ENCODE data around the gene LRFN4. TPM values are rescaled to one million over a fixed set of nuclear protein-coding genes. Genes with fewer than 3 reads are reported as not detected.

Gene LRFN4
- total RNA-seq, 1 experiment from 2014 or later, result 70.3 TPM

GRCh38 chr11:66854231-66854661 lies 2.6 kb upstream of the LRFN4 start (continued):
- TF ChIP-seq, protein P1, sequence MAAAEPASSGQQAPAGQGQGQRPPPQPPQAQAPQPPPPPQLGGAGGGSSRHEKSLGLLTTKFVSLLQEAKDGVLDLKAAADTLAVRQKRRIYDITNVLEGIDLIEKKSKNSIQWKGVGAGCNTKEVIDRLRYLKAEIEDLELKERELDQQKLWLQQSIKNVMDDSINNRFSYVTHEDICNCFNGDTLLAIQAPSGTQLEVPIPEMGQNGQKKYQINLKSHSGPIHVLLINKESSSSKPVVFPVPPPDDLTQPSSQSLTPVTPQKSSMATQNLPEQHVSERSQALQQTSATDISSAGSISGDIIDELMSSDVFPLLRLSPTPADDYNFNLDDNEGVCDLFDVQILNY (CRISPR knock-in tag; IDR thresholded peaks at IDR 0.05), result no peak
- TF ChIP-seq TEAD4 (CRISPR knock-in tag; IDR thresholded peaks at IDR 0.05) (no peak), JUN (CRISPR knock-in tag; IDR thresholded peaks at IDR 0.05) (no peak), SP1 (CRISPR knock-in tag; conservative IDR thresholded peaks at IDR 0.05) (no peak), OVOL2 (CRISPR knock-in tag; IDR thresholded peaks at IDR 0.05; ENCODE audit: borderline replicate concordance) (no peak), EMX1 (CRISPR knock-in tag; IDR thresholded peaks at IDR 0.05) (no peak), NR2C2 (CRISPR knock-in tag; IDR thresholded peaks at IDR 0.05) (no peak)
- TF ChIP-seq, protein P2, sequence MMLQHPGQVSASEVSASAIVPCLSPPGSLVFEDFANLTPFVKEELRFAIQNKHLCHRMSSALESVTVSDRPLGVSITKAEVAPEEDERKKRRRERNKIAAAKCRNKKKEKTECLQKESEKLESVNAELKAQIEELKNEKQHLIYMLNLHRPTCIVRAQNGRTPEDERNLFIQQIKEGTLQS (CRISPR knock-in tag; conservative IDR thresholded peaks at IDR 0.05), result no peak

DNA sequence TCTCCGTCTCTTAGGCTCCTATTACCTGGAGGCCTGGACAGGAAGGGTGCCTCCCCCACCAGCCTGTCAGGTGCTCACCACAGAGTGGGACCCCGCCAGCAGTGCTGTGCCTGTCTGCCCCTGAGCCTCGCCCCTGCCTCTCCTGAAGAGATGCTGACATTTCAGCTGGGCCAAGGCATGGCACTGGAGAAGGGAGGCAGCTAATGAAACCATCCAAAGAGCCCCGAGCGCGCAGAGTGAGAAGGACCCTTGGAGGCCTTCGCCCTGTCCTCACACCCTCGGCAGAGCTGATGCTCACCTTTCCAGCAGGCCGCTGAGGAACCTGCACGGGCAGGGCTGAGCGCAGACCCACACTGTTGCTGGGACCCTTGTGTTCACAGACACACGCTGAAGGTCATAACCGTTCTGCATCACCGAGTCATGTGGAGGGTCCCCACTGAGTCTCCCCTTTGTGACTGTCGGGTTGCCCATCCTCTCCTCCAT lies 2.1 kb upstream of the LRFN4 start:
- peak overlapping the region; percentile 81 for H3K4me3 Mint-ChIP-seq
- H3K27ac Mint-ChIP-seq, result peak overlapping the region; percentile 99; the same call in 1 of the 2 replicates
- DNase-seq (ENCODE audit: low spot score), result no peak
- no peak for ATAC-seq
- H3K36me3 Mint-ChIP-seq, result no peaks in the 10 kb centered on the region
- TF ChIP-seq, protein P3, sequence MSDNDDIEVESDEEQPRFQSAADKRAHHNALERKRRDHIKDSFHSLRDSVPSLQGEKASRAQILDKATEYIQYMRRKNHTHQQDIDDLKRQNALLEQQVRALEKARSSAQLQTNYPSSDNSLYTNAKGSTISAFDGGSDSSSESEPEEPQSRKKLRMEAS (CRISPR knock-in tag; IDR thresholded peaks at IDR 0.05), result no peak
- TF ChIP-seq SMAD3 (CRISPR knock-in tag; IDR thresholded peaks at IDR 0.05; ENCODE audit: borderline replicate concordance) (no peak), ATF1 (CRISPR knock-in tag; IDR thresholded peaks at IDR 0.05) (no peak)
- TF ChIP-seq, protein P4, sequence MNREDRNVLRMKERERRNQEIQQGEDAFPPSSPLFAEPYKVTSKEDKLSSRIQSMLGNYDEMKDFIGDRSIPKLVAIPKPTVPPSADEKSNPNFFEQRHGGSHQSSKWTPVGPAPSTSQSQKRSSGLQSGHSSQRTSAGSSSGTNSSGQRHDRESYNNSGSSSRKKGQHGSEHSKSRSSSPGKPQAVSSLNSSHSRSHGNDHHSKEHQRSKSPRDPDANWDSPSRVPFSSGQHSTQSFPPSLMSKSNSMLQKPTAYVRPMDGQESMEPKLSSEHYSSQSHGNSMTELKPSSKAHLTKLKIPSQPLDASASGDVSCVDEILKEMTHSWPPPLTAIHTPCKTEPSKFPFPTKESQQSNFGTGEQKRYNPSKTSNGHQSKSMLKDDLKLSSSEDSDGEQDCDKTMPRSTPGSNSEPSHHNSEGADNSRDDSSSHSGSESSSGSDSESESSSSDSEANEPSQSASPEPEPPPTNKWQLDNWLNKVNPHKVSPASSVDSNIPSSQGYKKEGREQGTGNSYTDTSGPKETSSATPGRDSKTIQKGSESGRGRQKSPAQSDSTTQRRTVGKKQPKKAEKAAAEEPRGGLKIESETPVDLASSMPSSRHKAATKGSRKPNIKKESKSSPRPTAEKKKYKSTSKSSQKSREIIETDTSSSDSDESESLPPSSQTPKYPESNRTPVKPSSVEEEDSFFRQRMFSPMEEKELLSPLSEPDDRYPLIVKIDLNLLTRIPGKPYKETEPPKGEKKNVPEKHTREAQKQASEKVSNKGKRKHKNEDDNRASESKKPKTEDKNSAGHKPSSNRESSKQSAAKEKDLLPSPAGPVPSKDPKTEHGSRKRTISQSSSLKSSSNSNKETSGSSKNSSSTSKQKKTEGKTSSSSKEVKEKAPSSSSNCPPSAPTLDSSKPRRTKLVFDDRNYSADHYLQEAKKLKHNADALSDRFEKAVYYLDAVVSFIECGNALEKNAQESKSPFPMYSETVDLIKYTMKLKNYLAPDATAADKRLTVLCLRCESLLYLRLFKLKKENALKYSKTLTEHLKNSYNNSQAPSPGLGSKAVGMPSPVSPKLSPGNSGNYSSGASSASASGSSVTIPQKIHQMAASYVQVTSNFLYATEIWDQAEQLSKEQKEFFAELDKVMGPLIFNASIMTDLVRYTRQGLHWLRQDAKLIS (CRISPR knock-in tag; IDR thresholded peaks at IDR 0.05; ENCODE audit: borderline replicate concordance), result no peak
- peaks cover 17% of the 10 kb centered on the region for H3K4me1 Mint-ChIP-seq
- POLR2A ChIA-PET, result interaction anchor here (1.7 kb wide), 1 partner anchor 177 kb away, joined by 6 read pairs; the partner anchor contains the start of gene RBM4B
- H3K9me3 Mint-ChIP-seq, result no peaks in the 10 kb centered on the region
- CTCF ChIA-PET, result interaction anchor here (1.1 to 3.1 kb wide), 3 partner anchors 9 to 101 kb away, joined by 3 to 25 read pairs (median 4); no protein-coding TSS in a partner anchor
- H3K27me3 Mint-ChIP-seq (ENCODE audit: low read depth), result no peaks in the 10 kb centered on the region

DNA sequence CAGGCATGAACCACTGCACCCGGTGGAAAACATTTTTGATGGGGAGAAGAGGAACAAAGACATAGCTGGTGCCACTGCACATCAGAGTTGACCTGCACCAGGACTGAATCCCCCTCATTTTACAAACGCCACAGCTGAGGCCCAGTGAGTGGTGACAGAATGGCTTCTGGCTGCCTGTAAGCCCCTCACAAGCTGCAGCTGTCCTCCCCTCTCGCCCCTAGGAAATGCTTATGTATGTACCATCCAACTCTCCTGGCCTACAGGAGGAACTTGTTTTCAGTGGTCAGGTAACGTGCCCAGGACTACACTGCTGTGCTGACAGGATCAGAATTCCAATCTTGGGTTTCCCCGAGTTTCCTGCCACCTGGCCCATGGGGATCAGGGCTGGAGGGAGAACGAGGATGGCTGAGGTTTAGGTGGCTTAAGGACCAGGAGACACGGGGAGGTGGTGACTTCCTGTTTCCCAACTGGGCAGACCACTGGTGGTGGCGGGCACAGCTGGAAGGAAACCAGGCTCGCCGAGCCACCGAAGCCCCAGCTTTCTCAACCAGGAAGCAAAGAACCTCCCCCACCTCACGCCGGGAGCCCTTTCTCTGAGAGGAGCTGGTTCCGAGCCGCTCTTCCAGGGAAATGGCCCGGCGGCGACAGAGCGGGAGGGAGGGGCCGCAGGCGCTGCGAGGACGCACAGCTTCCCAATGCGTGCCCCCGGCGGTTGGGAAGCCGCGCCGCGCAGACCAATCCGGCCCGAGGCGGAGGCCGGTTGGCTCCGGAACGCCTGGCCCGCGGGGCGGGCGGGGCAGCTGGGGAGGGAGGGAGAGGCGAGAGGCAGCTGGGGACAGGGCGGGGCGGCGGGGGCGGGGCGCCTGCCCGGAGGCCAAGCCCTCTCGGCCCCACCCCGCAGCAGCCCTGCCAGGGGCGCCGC lies 1.0 kb upstream of the LRFN4 start:
- POLR2A ChIA-PET, result interaction anchor here (0.5 to 2.6 kb wide), 15 partner anchors 9 to 809 kb away, joined by 3 to 17 read pairs (median 4); partner anchors contain the start of genes PC, RBM14, RBM4 and RBM4B
- TF ChIP-seq, protein P5, sequence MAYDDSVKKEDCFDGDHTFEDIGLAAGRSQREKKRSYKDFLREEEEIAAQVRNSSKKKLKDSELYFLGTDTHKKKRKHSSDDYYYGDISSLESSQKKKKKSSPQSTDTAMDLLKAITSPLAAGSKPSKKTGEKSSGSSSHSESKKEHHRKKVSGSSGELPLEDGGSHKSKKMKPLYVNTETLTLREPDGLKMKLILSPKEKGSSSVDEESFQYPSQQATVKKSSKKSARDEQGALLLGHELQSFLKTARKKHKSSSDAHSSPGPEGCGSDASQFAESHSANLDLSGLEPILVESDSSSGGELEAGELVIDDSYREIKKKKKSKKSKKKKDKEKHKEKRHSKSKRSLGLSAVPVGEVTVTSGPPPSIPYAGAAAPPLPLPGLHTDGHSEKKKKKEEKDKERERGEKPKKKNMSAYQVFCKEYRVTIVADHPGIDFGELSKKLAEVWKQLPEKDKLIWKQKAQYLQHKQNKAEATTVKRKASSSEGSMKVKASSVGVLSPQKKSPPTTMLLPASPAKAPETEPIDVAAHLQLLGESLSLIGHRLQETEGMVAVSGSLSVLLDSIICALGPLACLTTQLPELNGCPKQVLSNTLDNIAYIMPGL (CRISPR knock-in tag; IDR thresholded peaks at IDR 0.05), result 0 out of 2 replicates have a peak, but pooled peaks have one; percentile 62
- TF ChIP-seq FOXK1 (CRISPR knock-in tag; IDR thresholded peaks at IDR 0.05) (peak; percentile 41; the same call in 1 of the 2 replicates), CBFB (CRISPR knock-in tag; IDR thresholded peaks at IDR 0.05; ENCODE audit: low read depth) (no peak; the same call in 1 of the 2 replicates), ZNF138 (CRISPR knock-in tag; conservative IDR thresholded peaks at IDR 0.05) (no peak), MYBL2 (CRISPR knock-in tag; IDR thresholded peaks at IDR 0.05) (0 out of 2 replicates have a peak, but pooled peaks have one; percentile 29), ZNF219 (CRISPR knock-in tag; IDR thresholded peaks at IDR 0.05; ENCODE audit: borderline replicate concordance) (0 out of 2 replicates have a peak, but pooled peaks have one; percentile 30), ZNF423 (CRISPR knock-in tag; IDR thresholded peaks at IDR 0.05) (peak; percentile 24; the same call in 1 of the 2 replicates)
- TF ChIP-seq, protein P3 (CRISPR knock-in tag; IDR thresholded peaks at IDR 0.05), result peak; percentile 69; the same call in 1 of the 2 replicates
- TF ChIP-seq, protein P6, sequence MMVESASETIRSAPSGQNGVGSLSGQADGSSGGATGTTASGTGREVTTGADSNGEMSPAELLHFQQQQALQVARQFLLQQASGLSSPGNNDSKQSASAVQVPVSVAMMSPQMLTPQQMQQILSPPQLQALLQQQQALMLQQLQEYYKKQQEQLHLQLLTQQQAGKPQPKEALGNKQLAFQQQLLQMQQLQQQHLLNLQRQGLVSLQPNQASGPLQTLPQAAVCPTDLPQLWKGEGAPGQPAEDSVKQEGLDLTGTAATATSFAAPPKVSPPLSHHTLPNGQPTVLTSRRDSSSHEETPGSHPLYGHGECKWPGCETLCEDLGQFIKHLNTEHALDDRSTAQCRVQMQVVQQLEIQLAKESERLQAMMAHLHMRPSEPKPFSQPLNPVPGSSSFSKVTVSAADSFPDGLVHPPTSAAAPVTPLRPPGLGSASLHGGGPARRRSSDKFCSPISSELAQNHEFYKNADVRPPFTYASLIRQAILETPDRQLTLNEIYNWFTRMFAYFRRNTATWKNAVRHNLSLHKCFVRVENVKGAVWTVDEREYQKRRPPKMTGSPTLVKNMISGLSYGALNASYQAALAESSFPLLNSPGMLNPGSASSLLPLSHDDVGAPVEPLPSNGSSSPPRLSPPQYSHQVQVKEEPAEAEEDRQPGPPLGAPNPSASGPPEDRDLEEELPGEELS (CRISPR knock-in tag; IDR thresholded peaks at IDR 0.05), result peak; percentile 29; the same call in 1 of the 2 replicates
- TF ChIP-seq, protein P2 (CRISPR knock-in tag; conservative IDR thresholded peaks at IDR 0.05), result no peak

More for the DNA sequence above, 1.0 kb upstream of the LRFN4 start:
- peaks cover 17% of the 10 kb centered on the region for H3K4me1 Mint-ChIP-seq
- peak; percentile 97 for DNase-seq (ENCODE audit: low spot score)
- peak; percentile 74 for ATAC-seq
- CTCF ChIA-PET, result interaction anchor here (0.6 to 3.1 kb wide), 17 partner anchors 9 to 363 kb away, joined by 3 to 25 read pairs (median 4); partner anchors contain the start of genes C11orf86, PC, RBM4B and RCE1
- no peaks in the 10 kb centered on the region for H3K27me3 Mint-ChIP-seq (ENCODE audit: low read depth)
- peak overlapping the region; percentile 99 for H3K27ac Mint-ChIP-seq
- no peaks in the 10 kb centered on the region for H3K36me3 Mint-ChIP-seq
- peak overlapping the region; percentile 87 for H3K4me3 Mint-ChIP-seq
- no peaks in the 10 kb centered on the region for H3K9me3 Mint-ChIP-seq

Measured in WTC11 (cell line).